GM23338 (cell line): ENCODE measurements around the gene KIF22. TPM values are rescaled to one million over a fixed set of nuclear protein-coding genes. Genes with fewer than 3 reads are reported as not detected.

Experiments
- ATAC-seq: fragments of 200-7000 bp; cut with Tn5 transposase; 3 replicates; pipeline ENCODE4 v1.9.1; 2020
- DNase-seq: peaks from one replicate; pipeline ENCODE4 v3.0.0-alpha.2; 2015; ENCODE audit warnings: low spot score
- H2AFZ ChIP-seq: fragments of 200-600 bp; sonication (generic); 2 replicates; pipeline ENCODE4 v1.8.0; 2016; ENCODE audit warnings: antibody characterized with exemption, mild to moderate bottlenecking, moderate library complexity
- H3F3A ChIP-seq: fragments of 200-600 bp; sonication (generic); replicated peaks from 2 replicates; pipeline ENCODE4 v1.8.0; 2017; ENCODE audit warnings: antibody characterized with exemption, mixed run types, low read depth
- H3K27ac ChIP-seq: fragments of 200-600 bp; sonication (generic); 2 replicates; pipeline ENCODE4 v1.6.1; 2016; ENCODE audit warnings: low read depth
- H3K27me3 ChIP-seq: fragments of 200-600 bp; sonication (generic); 2 replicates; pipeline ENCODE4 v1.8.0; 2016; ENCODE audit warnings: mild to moderate bottlenecking, mixed run types, moderate library complexity; ENCODE audit not compliant: insufficient read depth
- H3K36me3 ChIP-seq: fragments of 200-600 bp; sonication (generic); 2 replicates; pipeline ENCODE4 v1.8.0; 2016; ENCODE audit warnings: mild to moderate bottlenecking; ENCODE audit not compliant: insufficient read depth
- H3K4me1 ChIP-seq: fragments of 200-600 bp; sonication (generic); 2 replicates; pipeline ENCODE4 v1.8.0; 2016; ENCODE audit warnings: mild to moderate bottlenecking, moderate library complexity; ENCODE audit not compliant: insufficient read depth
- H3K4me2 ChIP-seq: fragments of 200-600 bp; sonication (generic); 2 replicates; pipeline ENCODE4 v1.7.1; 2017; ENCODE audit warnings: mixed run types
- H3K4me3 ChIP-seq: fragments of 200-600 bp; sonication (generic); 2 replicates; pipeline ENCODE4 v1.6.1; 2016; ENCODE audit warnings: mixed run types
- H3K79me2 ChIP-seq: fragments of 200-600 bp; sonication (generic); replicated peaks from 2 replicates; pipeline ENCODE4 v1.8.0; 2017; ENCODE audit warnings: mild to moderate bottlenecking; ENCODE audit not compliant: insufficient read depth
- H3K9me2 ChIP-seq: fragments of 200-600 bp; sonication (generic); 2 replicates; pipeline ENCODE4 v1.8.0; 2017; ENCODE audit not compliant: insufficient read depth
- H4K20me1 ChIP-seq: fragments of 200-600 bp; sonication (generic); replicated peaks from 2 replicates; pipeline ENCODE4 v1.8.0; 2017; ENCODE audit warnings: mild to moderate bottlenecking; ENCODE audit not compliant: insufficient read depth
- H3K27ac Mint-ChIP-seq: 2 replicates; pipeline ENCODE4 v1.8.0; 2020; ENCODE audit warnings: inconsistent platforms, mild to moderate bottlenecking, moderate library complexity, mixed read lengths
- H3K27me3 Mint-ChIP-seq: 3 replicates; pipeline ENCODE4 v1.8.0; 2022; ENCODE audit warnings: low read depth, mild to moderate bottlenecking, moderate library complexity, mixed read lengths, inconsistent platforms; ENCODE audit not compliant: insufficient read depth, poor library complexity
- H3K36me3 Mint-ChIP-seq: 3 replicates; pipeline ENCODE4 v1.8.0; 2021; ENCODE audit warnings: low read depth, mild to moderate bottlenecking, inconsistent platforms, moderate library complexity, mixed read lengths
- H3K4me1 Mint-ChIP-seq: 3 replicates; pipeline ENCODE4 v1.8.0; 2020; ENCODE audit warnings: mild to moderate bottlenecking, inconsistent platforms, mixed read lengths
- H3K4me3 Mint-ChIP-seq: 3 replicates; pipeline ENCODE4 v1.8.0; 2021; ENCODE audit warnings: moderate library complexity, mild to moderate bottlenecking, inconsistent platforms, mixed read lengths
- H3K9me3 Mint-ChIP-seq: 3 replicates; pipeline ENCODE4 v1.8.0; 2020; ENCODE audit warnings: moderate library complexity, mild to moderate bottlenecking, inconsistent platforms, mixed read lengths
- CREB1 ChIP-seq: fragments of 250-450 bp; sonication (Bioruptor Pico); IDR thresholded peaks from 2 replicates; pipeline ENCODE4 v1.5.0; 2020; ENCODE audit warnings: low read depth, mild to moderate bottlenecking, moderate library complexity
- EZH2 ChIP-seq: fragments of 200-600 bp; sonication (generic); IDR thresholded peaks from one replicate; pipeline ENCODE4 v1.8.0; 2017; ENCODE audit warnings: antibody characterized with exemption, mild to moderate bottlenecking, low read depth; ENCODE audit not compliant: unreplicated experiment
- JUNB ChIP-seq: IDR thresholded peaks from one replicate; pipeline ENCODE4 v1.6.1; 2016; ENCODE audit warnings: antibody characterized with exemption; ENCODE audit not compliant: unreplicated experiment
- NANOG ChIP-seq: IDR thresholded peaks from 2 replicates; pipeline ENCODE4 v1.6.1; 2016; ENCODE audit warnings: antibody characterized with exemption, borderline replicate concordance
- POLR2AphosphoS5 ChIP-seq: IDR thresholded peaks from 2 replicates; pipeline ENCODE4 v1.6.1; 2016; ENCODE audit warnings: antibody characterized with exemption, low read depth
- STAT1 ChIP-seq: IDR thresholded peaks from one replicate; pipeline ENCODE4 v1.6.1; 2016; ENCODE audit warnings: antibody characterized with exemption; ENCODE audit not compliant: unreplicated experiment
- ZNF114 ChIP-seq: fragments of 250-450 bp; sonication (Bioruptor Pico); IDR thresholded peaks from 2 replicates; pipeline ENCODE4 v1.5.0; 2020; ENCODE audit warnings: mild to moderate bottlenecking, moderate library complexity
- ZNF462 ChIP-seq: fragments of 250-450 bp; sonication (Bioruptor Pico); IDR thresholded peaks from 2 replicates; pipeline ENCODE4 v1.5.0; 2020; ENCODE audit warnings: mild to moderate bottlenecking, moderate library complexity
- polyA plus RNA-seq: library from polyadenylated mRNA; unstranded; fragments of >200 nt; fragmentation: Nextera tagmentation; extraction: Ambion mirVana; gene quantifications from 2 replicates; pipeline ENCODE4 v1.2.1, GENCODE V29; 2016
- total RNA-seq: library from RNA; depleted of rRNA; stranded (reverse); fragments of >200 nt; shearing (Covaris generic); gene quantifications from 2 replicates; pipeline ENCODE4 v1.2.3, GENCODE V29; 2014

KIF22 gene
- total and polyA plus RNA-seq, 2 experiments from 2014 or later: 110 to 192 TPM

- TF ChIP-seq ZNF462 (CRISPR knock-in tag): no peak
These were observed 13.5 kb downstream of the KIF22 start (continued) for GRCh38 chr16:29804020-29804419.

- H3K27ac ChIP-seq: peak overlapping the region; percentile 99
- Mint-ChIP-seq H3K4me3 (peak overlapping the region; percentile 91), H3K27me3 (peaks cover 38% of the 10 kb centered on the region)
- TF ChIP-seq STAT1 (no peak), NANOG (no peak), POLR2AphosphoS5 (no peak), ZNF462 (CRISPR knock-in tag) (no peak), CREB1 (CRISPR knock-in tag) (no peak), ZNF114 (CRISPR knock-in tag) (no peak), EZH2 (no peak), JUNB (no peak)
These were observed 14.1 kb downstream of the KIF22 start for GRCh38 chr16:29804455-29805231.

More at GRCh38 chr16:29804455-29805231, 14.1 kb downstream of the KIF22 start:
- Histone ChIP-seq H3K9me2 (no peaks in the 10 kb centered on the region), H3K27me3 (no peaks in the 10 kb centered on the region), H3K79me2 (peaks cover 21% of the 10 kb centered on the region), H3K4me1 (peaks cover 39% of the 10 kb centered on the region), H4K20me1 (peaks cover 19% of the 10 kb centered on the region; the same call in 1 of the 2 replicates), H3F3A (peaks cover 40% of the 10 kb centered on the region), H3K36me3 (peaks cover 20% of the 10 kb centered on the region; the same call in 1 of the 2 replicates), H2AFZ (peak overlapping the region; percentile 80; the same call in 1 of the 2 replicates), H3K4me2 (peak overlapping the region; percentile 91), H3K4me3 (peak overlapping the region; percentile 91)
- DNase-seq (peak; percentile 28), ATAC-seq (peak; percentile 5)
- peaks cover 65% of the 10 kb centered on the region for H3K36me3 Mint-ChIP-seq
- peaks cover 42% of the 10 kb centered on the region for H3K4me1 Mint-ChIP-seq
- H3K27ac Mint-ChIP-seq: peak overlapping the region; percentile 99
- peaks cover 3% of the 10 kb centered on the region for H3K9me3 Mint-ChIP-seq
